ENCODE results near the gene MSI2.

GRCh38 chr17:57628421-57628820, 372.1 kb downstream of the MSI2 start:
- no peak for TF ChIP-seq YY1 (IDR thresholded peaks at IDR 0.05; ENCODE audit: insufficient read depth, insufficient read length)
- no peak for TF ChIP-seq SUZ12 (IDR thresholded peaks at IDR 0.05; ENCODE audit: extremely low read depth, insufficient read depth, insufficient read length)
- TF ChIP-seq ZNF274 (IDR thresholded peaks at IDR 0.05; ENCODE audit: low read depth, low read length), result no peak
